Measurements from ENCODE around the gene KCNQ1.

- TF ChIP-seq CTCF (IDR thresholded peaks at IDR 0.05), result no peak
- no peak for TF ChIP-seq EP300 (IDR thresholded peaks at IDR 0.05; ENCODE audit: low read depth)
- no peak for TF ChIP-seq POLR2A (IDR thresholded peaks at IDR 0.05)
Measured at GRCh38 chr11:2425506-2425905, 19.3 kb upstream of the KCNQ1 start.
